Epidermal melanocyte (primary cell): ENCODE measurements around the gene ACTN4.

ENCODE experiments used
- DNase-seq: peaks from one replicate; pipeline ENCODE4 v3.0.0; 2011; ENCODE audit warnings: low spot score; ENCODE audit not compliant: insufficient read length

The ACTN4 gene

DNA sequence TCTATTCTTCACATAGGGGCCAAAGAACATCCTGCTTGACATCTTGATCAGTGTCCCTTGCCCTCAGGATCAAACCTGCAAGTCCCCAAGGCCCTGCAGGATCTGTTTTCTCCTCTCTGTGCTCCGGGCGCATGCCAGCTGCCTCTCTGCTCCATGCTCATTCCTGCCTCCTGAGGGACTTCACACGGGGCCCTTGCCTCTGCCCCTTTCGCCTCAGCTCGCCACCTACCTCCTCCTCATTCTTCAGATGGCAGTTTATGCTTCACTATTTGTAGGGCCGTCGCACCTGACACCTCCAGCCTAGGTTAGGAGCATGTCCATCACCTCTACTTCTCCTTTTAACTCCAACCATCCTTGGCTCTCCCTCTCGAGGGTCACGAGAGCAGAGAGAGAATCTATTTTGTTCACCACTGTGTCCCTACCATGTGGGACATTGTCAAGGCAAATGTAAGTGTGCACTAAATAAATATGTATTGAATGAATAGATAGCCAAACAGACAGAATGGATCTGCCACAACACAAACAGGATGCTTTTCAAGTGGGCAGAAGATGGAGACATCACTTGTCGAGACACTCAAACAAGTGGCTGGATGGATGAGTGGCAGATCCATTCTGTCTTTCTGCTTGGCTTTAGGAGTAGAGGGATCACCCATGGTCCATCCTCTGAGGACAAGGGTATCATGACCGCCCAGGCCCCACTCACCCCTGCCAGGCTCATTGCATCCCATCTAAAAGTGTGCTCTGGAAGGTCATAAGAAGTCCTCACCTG, 29.6 kb downstream of the ACTN4 start:
- no peak for DNase-seq

- DNase-seq = no peak
These were observed 30.9 kb downstream of the ACTN4 start for GRCh38 chr19:38678217-38678890.

DNA sequence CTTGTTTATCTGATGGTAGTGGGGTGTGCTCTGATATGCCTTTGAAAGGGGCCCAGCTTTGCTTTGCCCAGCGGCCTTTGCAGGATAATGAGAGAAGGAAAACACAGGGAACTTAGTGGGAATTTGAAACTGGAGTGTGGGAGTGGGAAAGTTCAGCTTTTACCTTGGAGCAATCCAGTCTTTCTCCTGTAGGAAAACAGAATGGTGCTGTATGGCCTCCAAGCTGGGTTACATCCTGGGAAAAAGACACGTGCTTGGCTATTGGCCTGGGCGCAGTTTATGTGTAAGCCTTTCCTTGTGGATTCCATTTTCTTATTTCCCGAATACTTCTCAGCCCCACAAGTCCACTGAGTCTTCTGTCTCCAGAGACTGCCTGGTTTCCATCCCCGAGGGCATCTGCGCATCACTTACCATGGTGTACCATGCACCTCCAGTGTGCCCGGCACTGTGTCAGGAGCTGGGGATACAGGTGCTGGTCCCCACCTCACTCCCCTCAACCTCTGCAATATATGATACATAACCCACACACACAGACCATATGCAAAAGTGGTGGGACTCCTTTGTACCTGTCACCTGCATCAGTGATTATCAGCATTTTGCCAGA, 31.5 kb downstream of the ACTN4 start:
- no peak for DNase-seq

- DNase-seq = no peak
These were observed 32.4 kb downstream of the ACTN4 start for GRCh38 chr19:38679839-38680238.

GRCh38 chr19:38682195-38682867, 34.9 kb downstream of the ACTN4 start:
- DNase-seq = no peak

- no peak for DNase-seq
These were observed 35.5 kb downstream of the ACTN4 start for GRCh38 chr19:38682872-38683392.

DNA sequence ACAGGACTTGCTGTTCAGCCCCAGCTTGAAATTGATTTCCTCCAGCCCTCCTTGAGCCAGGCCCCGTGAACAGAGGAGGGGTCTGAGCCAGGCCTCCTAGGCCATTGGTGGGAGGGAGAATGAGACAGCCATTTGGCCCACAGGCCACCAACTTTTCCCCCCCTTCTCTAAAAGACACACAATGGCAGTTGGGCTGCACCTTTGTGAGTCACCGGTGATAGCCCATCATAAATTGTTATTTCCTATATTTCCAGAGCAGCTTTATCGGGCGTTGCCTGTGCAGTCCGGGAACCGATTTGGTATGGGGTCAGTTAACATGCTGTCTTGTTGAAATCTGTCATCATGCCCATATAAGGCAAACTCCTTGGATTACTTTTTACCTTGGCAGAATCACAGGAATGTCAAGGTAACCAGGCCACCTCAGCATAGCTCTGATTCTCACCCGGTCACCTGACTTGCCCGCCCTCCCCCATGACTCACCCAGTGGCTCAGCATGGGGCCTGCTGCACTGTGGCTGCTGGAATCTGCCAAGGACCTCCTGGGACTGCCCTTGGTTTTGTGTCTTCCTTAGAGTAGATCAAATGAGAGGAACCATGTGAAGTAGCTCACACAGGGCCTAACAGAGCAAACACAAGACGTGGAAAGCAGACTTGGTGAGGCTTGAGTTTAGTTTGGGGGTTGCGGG, 36.1 kb downstream of the ACTN4 start:
- DNase-seq = no peak

GRCh38 chr19:38684078-38684861, 36.8 kb downstream of the ACTN4 start:
- no peak for DNase-seq

GRCh38 chr19:38684862-38685665, 37.6 kb downstream of the ACTN4 start:
- DNase-seq = no peak

DNA sequence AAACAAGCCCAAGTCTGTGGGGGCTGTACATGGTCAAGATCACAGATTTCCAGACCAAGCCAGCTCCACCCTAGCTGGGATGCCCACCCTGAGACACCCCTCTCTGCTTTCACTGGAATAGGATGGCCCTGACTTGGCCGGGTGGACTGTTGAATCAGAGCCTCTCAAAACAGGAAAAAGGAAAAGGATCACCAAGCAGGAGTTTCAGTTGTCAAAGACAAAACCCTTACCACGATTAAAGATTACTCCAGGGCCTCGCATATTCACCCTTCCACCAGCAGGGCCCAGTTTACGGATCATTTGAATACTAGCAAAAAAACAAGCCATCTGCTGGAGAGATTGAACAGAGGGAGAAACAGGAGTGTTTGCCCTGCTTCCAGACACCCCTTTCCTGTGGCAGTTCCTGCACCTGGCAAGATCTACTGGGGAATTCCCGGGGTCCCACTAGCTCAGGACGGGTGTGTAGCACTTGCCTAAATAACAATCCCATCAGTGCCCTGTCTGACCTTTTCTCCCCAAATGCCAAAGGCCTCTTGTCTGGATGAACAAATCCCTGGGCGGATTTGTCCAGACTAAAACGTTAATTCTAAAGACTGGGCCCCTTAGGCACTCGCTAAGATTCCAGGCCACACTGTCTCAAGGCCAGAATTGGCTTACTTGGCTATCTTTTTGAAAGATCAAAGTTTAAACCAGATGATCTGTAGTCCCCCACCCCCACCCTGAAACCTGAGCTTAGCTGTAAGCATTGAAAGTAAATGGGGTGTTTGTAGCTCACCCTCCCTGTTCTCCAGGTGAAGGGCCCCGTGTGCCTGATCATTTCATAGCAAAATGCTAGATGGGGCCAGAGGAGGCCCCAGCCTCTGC, 38.4 kb downstream of the ACTN4 start:
- no peak for DNase-seq

DNA sequence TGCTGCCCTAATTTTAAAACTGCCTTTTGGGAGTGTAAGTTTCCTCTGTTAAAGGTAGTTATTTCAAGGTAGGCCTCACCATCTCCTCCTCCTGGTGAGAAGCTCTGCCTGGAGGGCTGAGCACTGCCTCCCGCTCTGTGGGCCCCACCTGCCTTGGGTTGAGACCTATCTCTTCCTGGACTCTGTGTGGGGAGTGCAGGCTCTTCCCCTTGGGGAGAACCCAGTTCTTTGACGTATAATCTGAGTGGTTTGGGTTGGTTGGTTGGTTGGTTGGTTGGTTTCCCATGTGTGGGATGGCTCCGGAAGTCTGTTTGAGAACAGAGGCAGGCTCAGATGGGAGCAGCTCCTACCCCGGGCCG, 39.1 kb downstream of the ACTN4 start:
- DNase-seq = no peak

DNA sequence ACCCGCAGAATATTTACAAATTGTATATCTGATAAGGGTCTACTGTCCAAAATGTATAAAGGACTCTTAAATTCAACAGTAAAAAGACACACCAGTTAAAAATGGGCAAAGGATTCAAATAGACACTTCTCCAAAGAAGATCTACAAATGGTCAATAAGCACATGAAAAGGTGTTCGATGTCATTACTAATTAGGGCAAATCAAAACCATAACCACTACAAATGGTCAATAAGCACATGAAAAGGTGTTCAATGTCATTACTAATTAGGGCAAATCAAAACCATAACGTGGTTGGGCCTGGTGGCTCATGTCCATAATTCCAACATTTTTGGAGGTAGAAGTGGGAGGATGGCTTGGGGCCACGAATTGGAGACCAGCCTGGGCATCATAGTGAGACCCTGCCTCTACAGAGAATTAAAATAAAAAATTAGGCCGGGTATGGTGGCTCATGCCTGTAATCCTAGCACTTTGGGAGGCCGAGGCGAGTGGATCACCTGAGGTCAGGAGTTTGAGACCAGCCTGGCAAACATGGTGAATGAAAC, 40.5 kb downstream of the ACTN4 start:
- DNase-seq = no peak

GRCh38 chr19:38690146-38690545, 42.7 kb downstream of the ACTN4 start:
- DNase-seq = no peak

DNA sequence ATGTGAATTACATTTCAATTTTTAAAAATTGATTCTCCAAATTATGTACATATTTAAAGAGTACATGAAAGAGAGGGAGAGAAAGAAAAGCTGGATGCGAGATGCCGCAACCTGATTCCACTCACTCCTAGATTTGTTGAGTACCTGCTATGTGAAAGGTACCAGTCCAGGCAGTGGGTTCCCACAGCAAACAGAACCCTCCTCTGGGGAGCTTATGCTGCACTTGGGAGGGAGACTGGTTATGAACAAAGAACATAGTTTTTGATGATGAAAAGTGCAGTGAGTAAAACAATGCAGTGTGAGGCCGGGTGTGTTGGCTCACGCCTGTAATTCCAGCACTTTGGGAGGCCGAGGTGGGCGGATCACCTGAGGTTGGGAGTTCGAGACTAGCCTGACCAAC, 43.4 kb downstream of the ACTN4 start:
- DNase-seq = no peak

DNA sequence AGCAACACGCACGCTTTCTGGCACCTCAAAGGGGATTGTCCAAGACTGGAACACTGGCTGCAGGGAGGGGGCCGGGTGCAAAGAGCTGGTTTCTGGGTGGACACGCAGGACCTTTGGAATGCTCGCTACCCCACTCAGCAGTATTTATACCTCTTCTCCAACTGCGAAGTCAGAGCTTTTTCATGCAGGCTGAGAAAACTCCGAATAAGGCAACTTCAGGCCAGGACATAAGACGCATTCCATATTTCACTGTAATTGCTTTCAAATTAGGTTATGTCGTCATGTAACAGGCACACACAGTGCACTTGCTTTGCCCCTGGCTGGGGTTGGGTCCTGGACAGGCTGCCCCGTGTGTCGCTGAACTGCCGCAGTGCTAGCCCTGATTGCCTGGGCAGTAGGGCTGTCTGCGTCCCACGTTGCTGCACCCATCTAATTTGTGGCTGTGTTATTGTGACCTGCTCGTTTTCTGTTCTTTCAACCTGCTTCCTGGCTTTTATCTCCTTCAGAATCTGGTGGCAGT, 44.5 kb downstream of the ACTN4 start:
- DNase-seq = peak; percentile 43

DNA sequence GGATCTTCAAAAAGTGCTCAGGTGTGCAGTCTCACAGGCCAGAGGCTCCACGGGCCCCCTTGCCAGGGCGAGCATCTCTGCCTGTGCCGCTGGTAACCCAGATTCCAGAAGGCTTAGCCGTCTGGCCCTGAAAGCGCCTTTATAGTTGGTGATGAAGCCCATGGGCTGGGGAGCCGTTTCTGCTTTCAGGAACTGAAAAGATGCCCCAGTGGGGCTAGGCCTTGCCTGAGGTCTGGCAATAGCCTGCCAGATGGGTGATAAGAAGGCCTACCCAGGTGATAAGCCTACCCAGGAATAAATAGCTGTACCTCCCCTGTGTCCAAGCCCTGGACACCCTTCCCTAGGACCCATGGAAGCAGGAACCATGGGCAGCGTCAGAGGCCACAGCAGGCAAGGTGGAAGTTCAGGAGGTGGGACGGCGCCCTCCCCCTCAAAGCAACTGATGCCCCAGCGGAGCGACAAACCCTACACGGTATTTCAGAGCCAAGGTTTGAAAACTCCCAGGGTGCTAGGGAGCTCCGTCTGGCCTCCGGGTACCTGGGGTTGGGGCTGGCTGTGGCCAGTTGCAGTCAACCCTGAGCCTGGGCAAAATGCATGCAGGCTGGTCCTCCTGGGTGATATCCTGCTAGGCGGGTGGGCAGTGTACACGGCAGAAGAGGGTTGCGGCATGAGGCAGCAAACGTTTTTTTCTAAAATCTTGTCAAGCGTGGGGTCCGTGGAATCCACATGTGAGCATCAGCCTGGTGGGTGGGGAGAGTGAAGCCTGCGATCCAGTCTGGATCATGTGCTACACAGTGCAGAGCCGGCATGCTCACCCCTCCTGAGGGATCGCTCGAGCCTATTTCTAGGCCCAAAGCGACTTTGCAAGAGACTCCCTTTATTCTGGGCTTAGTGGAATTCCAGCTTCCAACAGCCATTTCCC, 45.3 kb downstream of the ACTN4 start:
- DNase-seq = peak; percentile 41
